ENCODE data around the gene ISOC1.

Gene ISOC1

DNA sequence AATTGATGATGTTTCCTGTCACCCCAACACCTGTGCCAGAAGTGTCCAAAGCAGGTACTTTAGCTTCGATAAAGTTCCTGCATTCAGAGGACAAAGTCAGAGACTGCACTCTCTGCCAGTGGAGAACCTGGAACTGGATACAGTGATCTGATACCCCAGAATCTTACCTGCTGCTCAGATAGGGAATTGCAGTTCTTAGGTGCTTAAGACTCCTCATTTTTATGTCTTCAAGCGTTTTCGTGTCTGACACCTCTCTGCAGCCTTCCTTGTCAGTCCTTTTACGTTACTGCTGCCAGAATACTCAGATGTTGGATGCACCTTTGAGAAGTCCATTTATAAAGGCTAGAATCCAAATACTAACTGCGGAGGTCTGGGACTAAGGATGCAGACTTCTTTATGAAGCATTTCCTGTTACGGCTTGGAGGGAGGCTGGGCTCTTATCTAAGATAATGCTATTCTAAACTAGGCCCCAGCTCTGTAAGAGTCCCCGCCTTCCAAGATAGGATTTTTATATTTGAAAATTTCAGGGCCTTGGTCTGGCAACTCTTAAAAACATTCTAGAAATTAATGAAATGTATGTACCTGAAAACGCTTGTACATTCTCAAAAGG lies 1.9 kb downstream of the ISOC1 start:
- no peak for DNase-seq

DNA sequence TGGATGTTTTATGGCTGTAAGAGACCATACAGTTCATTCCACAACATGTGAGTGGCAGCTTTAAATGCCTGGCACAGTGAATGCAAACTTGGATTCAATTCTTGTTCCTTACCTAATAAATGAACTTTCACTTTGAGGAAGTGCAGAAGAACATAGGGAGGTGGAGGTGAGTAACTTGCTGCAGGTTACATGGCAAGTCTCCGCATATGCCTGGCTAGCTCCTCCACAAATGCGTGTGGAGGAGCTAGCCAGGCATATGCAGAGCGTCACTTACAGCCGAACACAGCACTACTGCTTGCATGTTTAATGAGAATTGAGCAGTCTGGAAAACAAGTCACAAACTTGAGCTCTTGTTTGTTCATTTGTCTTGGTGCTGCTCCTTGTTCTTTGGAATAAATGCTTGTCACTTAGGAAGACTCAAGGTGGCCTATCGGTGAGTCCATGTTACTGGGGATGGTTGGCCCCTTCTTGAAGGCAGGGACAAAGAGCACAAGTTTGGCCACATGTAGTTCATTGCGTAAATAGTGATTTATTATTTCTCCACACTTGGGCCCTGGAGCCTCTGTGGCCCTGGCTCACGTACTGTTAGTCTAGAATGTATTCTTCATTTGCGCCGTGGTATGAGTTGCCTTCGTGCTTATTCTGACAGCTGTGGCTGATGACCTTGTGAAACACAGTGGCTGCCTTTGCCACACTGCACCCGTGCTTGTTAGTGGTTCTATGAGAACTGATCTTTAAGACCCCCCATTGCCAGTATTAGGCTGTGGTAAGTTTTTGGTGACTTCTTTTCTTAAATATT lies 3.1 kb downstream of the ISOC1 start:
- DNase-seq, result no peak

DNA sequence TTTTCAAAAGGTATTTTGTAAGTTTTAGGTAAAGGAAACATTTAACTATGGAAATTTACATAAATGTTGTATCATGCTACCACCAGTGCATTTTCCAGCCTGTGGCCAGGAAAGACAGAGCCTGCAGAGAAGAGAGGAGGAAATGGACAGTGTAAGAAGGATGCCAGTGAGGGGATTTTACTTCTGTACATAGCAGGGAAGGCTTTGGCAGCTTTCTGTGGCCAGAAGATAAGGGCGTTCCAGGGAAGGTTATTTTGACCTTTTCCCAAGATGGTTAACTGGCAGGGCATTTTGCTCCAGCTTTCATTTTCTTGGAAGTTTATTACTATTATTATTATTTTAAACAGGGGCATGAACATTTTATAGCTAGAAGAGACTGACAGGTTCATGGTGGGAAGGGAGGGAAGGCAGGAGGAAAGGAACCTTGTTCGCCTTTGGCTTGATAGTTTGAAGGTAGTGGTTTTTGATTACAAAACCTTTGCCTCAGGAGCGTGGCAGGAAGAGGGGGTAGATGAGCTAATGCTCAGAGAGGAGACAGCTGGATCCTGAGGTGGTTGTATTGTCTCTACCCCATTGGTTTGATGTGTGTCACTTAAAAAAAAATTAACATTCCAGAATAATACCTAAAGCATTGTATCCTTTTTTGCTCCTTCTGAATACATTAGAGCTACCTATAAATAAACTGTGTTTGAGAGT lies 4.1 kb downstream of the ISOC1 start:
- DNase-seq, result no peak

GRCh38 chr5:129099184-129099569 lies 4.6 kb downstream of the ISOC1 start:
- DNase-seq, result no peak

GRCh38 chr5:129101794-129102193 lies 7.2 kb downstream of the ISOC1 start:
- no peak for DNase-seq

- DNase-seq, result no peak
Observed at GRCh38 chr5:129103397-129103796, 8.8 kb downstream of the ISOC1 start.

GRCh38 chr5:129104915-129105455 lies 10.4 kb downstream of the ISOC1 start:
- DNase-seq, result no peak

DNA sequence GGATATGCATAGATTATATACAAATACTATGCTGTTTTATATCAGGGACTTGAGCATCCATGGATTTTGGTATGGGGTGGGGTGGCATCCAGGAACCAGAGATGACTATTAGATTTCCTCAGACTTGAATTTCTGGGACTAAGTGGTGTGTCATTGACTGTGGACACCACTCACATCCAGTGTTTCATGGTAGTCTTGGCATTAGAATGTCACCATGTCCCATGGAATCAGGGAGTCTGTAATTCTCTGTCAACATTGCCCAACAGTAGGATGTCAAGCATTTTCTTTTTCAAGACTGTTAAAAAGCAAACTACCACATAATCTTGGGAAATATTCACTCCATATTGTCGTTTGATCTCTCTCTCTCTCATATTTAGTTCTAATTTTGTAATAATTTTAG lies 13.1 kb downstream of the ISOC1 start:
- DNase-seq, result no peak

GRCh38 chr5:129110742-129111141 lies 16.2 kb downstream of the ISOC1 start:
- no peak for DNase-seq

DNA sequence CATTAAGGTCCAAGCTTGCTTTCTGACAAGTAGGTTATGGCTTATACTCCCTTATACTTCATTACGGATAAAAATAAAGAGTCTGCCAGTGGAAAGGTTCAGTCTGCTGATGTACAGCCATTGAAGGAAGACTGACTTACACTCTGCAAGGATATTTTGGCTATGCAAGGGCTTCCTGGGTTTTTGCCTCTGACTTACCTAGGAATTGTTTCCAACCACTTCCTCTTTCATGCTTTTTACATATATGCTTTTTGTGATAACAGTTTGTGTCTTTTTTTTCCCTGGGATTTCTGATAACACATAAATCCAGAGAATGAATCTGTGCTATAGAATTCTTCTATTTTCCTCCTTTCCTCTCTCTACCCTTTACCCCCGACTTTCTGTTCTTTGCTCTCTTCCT lies 16.8 kb downstream of the ISOC1 start:
- no peak for DNase-seq

GRCh38 chr5:129112295-129112694 lies 17.7 kb downstream of the ISOC1 start:
- DNase-seq, result no peak

DNA sequence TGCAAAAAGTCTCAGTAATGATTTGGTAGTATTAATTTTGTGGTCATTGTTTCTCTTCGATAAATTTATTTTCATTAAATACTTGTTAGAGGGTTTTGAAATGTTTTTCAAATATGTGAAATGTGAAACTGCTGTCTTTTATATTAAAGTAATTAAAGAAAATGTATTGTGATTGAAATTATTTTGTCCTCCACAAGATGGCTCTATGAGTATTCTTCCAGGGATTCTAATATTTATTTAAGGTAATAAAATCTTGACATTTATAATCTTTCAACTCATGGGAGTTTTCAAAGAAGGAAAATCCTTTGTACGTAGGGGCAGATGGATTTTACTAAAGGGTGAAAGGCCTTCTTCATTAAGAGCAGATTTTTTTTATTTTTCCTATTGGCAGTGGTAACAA lies 19.3 kb downstream of the ISOC1 start:
- DNase-seq, result no peak

DNA sequence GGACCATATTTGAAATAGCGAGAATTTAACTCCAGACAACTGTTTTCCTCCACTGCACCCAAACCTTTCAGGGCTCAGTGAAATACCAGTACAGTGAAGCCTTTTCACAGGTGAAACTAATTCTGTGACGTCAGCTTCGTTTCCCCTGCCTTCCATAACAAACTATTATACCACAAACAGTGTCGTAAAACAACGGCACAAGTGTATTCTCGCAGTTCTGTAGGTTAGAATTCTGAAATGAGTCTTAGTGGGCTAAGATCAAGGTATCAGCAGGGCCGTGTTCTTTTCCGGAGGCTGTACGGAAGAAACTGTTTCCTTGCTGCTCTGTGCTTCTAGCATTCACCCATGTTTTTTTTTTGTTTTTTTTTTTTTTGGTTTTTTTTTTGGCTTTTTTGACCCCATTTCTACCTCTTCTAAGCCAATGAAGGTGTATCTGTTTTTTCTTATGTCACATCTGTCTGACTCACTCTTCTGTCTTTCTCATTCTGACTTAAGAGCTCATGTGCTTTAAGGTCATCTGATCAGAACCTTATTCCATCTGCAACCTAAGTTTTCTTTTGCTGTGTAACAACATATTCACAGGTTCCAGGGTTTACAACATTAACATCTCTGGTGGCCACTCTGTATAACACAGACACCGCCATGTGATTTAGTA lies 20.1 kb downstream of the ISOC1 start:
- DNase-seq, result no peak

DNA sequence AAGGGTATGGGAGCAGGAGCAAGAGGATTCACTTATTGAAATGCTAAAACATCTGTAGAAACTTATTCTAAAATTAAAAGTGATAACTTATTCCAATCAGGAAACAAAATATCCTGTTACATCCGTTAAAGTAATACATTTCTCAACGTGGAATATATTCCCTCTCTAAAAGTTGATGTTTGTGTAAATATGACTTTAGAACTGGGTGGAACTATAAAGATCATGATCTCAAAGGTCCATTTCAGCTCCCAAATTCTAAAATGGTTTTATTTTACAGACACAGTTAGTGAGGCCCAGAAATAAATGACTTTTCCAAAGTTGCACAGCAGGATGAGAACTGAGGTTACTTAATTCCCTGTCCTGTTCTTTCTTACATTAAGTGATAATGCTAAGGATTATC lies 21.1 kb downstream of the ISOC1 start:
- no peak for DNase-seq

- no peak for DNase-seq
Observed at GRCh38 chr5:129116797-129117196, 22.2 kb downstream of the ISOC1 start.

DNA sequence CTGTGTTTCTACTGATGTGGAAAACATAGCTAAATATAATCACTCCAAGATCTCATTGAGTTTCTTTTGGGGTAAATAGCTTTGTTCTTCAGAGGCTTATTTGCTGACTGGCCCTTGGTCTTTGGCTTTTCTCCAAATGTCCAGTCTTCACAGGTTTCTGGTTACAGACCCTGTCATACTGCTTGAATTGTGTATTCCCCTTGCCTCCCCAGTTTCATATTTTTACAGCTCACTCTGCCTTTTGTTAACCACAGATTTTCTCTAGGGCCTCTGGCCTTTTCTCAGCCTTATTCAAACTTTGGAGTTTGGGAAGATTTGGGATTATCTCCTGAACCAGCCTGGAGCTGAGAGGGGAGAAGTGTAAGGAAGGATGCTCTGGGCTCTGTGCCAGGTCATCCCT lies 23.9 kb downstream of the ISOC1 start:
- no peak for DNase-seq

DNA sequence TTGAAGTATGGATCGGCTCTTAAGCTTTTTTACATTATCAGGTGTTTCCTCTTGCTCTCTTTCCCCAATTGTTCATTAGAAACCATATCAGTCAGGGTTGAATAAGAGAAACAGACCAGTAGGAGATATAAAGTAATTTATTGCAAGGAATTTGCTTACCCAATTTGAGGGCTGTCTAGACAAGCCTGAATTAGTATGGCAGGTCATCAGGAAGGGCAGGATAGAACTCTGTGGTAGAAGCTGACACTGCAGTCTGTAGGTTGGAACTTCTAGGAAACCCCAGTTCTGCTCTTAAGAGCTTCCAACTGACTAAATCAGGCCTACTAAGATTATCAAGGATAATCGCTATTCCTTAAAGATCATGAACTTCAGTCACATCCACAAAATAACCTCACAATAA lies 24.3 kb downstream of the ISOC1 start:
- no peak for DNase-seq

DNA sequence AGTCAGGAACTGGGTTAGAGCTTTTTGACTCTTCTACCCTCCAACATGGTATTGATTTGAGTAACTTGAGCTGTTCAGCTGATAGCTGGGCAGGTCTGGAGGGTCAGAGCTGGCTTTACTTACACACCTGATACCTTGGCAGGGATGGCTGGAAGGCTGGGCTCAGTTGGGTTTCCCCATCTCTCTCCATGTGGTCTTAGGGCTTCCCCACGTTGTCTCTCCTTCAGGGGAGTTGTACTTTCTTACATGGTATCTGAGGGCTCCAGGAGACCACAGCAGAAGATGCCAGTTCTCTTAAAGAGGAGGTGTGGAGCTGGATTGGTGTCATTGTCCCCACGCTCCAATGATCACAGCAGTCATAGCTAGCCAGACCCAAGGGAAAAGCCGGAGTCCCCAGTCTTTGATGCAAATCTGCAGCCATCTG lies 25.6 kb downstream of the ISOC1 start:
- DNase-seq, result no peak

GRCh38 chr5:129122560-129122959 lies 28.0 kb downstream of the ISOC1 start:
- DNase-seq, result no peak

DNA sequence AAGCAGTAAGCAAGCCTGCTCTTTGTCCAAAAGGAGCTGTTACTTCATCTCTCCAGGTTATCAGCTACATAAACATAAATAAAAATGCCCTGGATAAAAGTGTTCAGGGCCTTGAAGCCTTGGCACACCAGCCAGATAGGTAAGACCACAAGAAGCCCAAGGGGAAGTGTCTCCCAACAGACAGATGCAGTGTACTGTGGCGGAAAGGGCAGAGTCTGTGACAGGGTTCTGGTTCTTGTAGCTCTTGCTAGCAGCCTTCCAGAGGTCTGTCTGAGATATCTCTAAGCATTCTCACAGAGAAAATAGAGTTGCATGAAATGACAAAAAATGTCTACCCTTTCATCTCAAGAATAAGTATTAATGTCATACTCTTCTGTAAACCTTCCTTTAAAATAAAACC lies 30.1 kb downstream of the ISOC1 start:
- no peak for DNase-seq

DNA sequence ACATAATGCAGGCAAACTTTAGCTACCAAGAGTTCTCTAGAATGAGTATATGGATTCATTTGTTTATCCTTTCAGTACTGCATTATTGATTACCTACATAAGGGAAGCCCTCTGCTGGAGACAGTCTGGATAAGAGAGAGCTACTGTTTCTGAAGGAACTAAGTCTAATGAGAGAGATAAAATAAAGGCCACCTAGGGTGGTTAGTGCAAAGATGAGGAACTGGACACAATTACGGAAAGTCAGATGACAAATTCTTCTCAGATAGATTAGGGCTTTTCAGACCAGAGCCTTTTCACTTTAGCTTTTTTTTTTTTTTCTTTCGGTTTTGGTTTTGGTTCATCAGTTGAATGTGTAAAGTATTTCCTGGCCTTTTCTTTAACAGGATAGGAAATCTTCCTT lies 31.3 kb downstream of the ISOC1 start:
- DNase-seq, result no peak

- DNase-seq, result no peak
Observed at GRCh38 chr5:129133553-129133952, 39.0 kb downstream of the ISOC1 start.

- no peak for DNase-seq
Observed at GRCh38 chr5:129135633-129136032, 41.1 kb downstream of the ISOC1 start.

Measured in T1000 (cell line).